RWPE2 (cell line): ENCODE data around the gene BTG2.

ENCODE experiments used
- ATAC-seq: fragments of 200-7000 bp; cut with Tn5 transposase; 3 replicates; pipeline ENCODE4 v1.9.1; 2021; ENCODE audit warnings: low read depth
- DNase-seq: peaks from one replicate; pipeline ENCODE4 v3.0.0-alpha.2; 2020; ENCODE audit warnings: low spot score
- H3K27ac ChIP-seq: fragments of 450-650 bp; 2 replicates; pipeline ENCODE4 v1.5.1; 2017; ENCODE audit warnings: mild to moderate bottlenecking; ENCODE audit not compliant: poor library complexity, severe bottlenecking
- H3K27me3 ChIP-seq: fragments of 250-450 bp; sonication (Bioruptor Pico); 2 replicates; pipeline ENCODE4 v1.5.1; 2021; ENCODE audit warnings: mild to moderate bottlenecking, moderate library complexity; ENCODE audit not compliant: insufficient read depth, poor library complexity, severe bottlenecking
- H3K36me3 ChIP-seq: fragments of 250-450 bp; sonication (Bioruptor Pico); 2 replicates; pipeline ENCODE4 v1.5.1; 2020; ENCODE audit warnings: low read depth, mild to moderate bottlenecking, moderate library complexity
- H3K4me1 ChIP-seq: fragments of 250-450 bp; sonication (Bioruptor Pico); 2 replicates; pipeline ENCODE4 v1.5.1; 2021; ENCODE audit warnings: mild to moderate bottlenecking, moderate library complexity; ENCODE audit not compliant: insufficient read depth, poor library complexity, severe bottlenecking
- H3K4me3 ChIP-seq: fragments of 250-450 bp; sonication (Bioruptor Pico); 2 replicates; pipeline ENCODE4 v1.5.1; 2021; ENCODE audit warnings: mild to moderate bottlenecking, moderate library complexity; ENCODE audit not compliant: severe bottlenecking
- H3K9me3 ChIP-seq: fragments of 250-450 bp; sonication (Bioruptor Pico); 2 replicates; pipeline ENCODE4 v1.5.1; 2021; ENCODE audit warnings: mild to moderate bottlenecking, moderate library complexity; ENCODE audit not compliant: severe bottlenecking
- TF ChIP-seq, protein P1 (sequence below): fragments of 450-650 bp; IDR thresholded peaks from one replicate; pipeline ENCODE4 v1.5.1; 2017; ENCODE audit warnings: mild to moderate bottlenecking, moderate library complexity; ENCODE audit not compliant: poor library complexity, severe bottlenecking

Gene BTG2

DNA sequence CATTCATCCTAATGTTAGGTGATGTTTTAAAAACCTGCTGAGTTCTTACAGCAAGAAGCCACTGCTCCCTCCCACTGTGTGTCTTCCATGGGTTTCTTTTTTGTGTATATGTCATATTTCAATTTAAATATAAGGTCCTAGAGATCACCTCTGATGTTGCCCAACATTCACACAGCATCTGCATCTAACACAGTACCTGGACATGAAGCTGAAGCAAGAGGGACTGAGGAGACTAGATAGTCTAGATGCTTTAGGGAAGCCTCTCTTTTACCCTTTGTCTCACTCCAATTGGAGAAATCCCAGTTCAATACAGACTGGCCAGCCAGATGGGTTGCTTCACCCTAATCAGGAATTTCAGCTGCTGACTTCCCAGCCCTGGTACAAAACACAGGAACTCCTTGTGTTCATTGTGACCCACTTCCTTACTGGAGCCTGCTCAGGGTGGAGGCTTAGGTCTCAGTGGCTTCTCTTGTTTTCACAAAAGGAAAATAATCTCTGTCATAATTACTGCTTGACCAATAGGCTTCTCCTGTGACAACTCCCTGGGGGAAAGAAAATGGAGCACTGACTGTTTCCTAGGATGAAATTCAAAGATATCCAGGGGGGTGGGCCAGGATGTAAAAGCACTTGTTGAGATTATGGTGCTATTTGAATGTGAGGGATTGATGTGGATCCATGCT is 17.3 kb downstream of the BTG2 start:
- Histone ChIP-seq H3K4me1 (peaks cover 5% of the 10 kb centered on the region), H3K27me3 (no peaks in the 10 kb centered on the region), H3K4me3 (no peak overlapping the region), H3K9me3 (no peaks in the 10 kb centered on the region), H3K36me3 (no peaks in the 10 kb centered on the region), H3K27ac (no peak overlapping the region)
- TF ChIP-seq, protein P1, sequence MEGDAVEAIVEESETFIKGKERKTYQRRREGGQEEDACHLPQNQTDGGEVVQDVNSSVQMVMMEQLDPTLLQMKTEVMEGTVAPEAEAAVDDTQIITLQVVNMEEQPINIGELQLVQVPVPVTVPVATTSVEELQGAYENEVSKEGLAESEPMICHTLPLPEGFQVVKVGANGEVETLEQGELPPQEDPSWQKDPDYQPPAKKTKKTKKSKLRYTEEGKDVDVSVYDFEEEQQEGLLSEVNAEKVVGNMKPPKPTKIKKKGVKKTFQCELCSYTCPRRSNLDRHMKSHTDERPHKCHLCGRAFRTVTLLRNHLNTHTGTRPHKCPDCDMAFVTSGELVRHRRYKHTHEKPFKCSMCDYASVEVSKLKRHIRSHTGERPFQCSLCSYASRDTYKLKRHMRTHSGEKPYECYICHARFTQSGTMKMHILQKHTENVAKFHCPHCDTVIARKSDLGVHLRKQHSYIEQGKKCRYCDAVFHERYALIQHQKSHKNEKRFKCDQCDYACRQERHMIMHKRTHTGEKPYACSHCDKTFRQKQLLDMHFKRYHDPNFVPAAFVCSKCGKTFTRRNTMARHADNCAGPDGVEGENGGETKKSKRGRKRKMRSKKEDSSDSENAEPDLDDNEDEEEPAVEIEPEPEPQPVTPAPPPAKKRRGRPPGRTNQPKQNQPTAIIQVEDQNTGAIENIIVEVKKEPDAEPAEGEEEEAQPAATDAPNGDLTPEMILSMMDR, result no peak
- ATAC-seq (no peak), DNase-seq (no peak)

DNA sequence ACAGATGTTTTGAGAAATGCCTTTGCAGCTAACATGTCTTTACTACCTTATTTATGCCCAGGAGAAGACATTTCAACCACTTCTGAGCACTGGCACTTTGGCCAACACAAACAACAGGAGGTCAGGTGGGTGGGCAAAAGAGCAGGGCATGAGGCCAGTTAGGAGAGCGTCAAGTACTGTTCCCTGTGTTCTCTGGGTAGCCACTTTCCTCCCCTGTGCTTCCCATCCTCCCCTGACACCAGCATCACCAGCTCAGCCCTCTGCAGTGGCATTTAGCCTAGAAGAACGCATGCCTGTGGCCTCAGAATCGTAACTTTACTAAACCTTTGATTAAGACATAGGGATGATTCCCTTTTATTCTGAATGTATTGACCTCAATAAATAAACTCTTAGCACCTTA is 18.3 kb downstream of the BTG2 start:
- TF ChIP-seq, protein P1, result no peak
- DNase-seq, result no peak
- no peak overlapping the region for H3K4me3 ChIP-seq
- peaks cover 5% of the 10 kb centered on the region for H3K4me1 ChIP-seq
- no peaks in the 10 kb centered on the region for H3K36me3 ChIP-seq
- H3K9me3 ChIP-seq, result no peaks in the 10 kb centered on the region
- H3K27me3 ChIP-seq, result no peaks in the 10 kb centered on the region
- no peak for ATAC-seq
- H3K27ac ChIP-seq, result no peak overlapping the region

DNA sequence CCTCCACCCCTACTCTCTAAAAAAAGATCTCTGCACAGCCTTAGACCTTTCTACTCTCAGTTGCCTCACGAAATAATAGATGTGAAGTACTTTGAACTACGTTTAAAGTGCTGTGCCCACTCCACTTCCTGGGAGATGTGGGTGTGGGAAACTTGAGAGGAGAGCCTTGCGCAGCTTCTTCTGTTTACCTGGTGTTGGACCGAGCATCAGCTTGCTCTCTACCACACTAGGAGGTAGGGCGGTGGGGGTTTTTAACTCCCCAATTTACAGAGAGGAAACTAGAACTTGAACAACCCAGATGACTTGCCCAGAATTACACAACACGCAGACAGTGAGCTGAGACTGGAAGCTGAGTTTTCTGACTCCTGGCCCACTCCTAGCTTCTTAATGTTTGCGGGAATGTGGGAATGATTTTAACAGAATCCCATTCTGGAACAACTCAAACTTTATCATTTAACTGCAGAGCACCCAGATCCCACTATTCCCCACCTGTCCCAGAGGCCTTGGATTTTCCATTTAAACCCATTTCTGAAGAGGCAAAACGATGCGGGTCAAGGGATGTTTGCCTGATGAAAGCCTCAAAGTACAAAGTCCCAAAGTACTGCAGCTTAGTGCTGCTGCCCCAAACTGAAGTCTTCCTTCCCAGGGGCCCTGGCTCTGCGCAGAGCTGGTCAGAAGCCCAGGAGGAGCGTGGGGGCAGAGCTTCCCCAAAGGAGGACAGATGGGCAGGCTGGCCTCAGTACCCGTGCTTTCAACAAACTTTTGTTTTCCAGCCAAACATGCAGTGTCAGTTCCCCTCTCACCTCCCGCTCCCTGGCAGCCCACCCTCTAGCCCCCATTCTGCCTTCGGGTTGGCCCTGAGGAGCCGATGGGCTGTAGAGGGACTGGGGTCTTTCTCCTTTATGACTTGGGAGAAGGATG is 19.0 kb downstream of the BTG2 start:
- no peak overlapping the region for H3K4me3 ChIP-seq
- DNase-seq (no peak), ATAC-seq (no peak)
- H3K4me1 ChIP-seq, result peaks cover 5% of the 10 kb centered on the region
- no peaks in the 10 kb centered on the region for H3K9me3 ChIP-seq
- no peaks in the 10 kb centered on the region for H3K27me3 ChIP-seq
- TF ChIP-seq, protein P1, result no peak
- H3K36me3 ChIP-seq, result no peaks in the 10 kb centered on the region
- H3K27ac ChIP-seq, result no peak overlapping the region

DNA sequence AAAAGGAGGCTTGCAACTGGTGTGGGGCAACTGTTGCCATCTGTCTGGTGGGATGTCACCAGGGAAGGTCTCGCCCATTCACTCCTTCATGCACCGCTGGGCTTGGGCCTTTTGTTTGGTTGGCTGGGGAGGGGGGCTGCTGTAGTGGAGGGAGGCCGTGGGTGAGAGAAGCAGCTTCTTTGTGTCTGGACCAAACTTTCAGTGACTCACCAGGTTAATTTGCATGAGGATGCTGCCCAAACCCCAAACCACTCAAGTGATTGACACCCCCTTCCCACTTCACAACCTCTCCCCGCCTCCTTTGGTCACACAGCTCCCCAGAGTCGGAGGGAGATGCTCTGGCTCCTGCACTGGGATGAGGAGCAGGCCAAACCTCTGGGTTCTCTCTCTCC is 19.7 kb downstream of the BTG2 start:
- Histone ChIP-seq H3K27ac (no peak overlapping the region), H3K36me3 (no peaks in the 10 kb centered on the region), H3K4me1 (peaks cover 5% of the 10 kb centered on the region), H3K9me3 (no peaks in the 10 kb centered on the region), H3K4me3 (no peak overlapping the region), H3K27me3 (no peaks in the 10 kb centered on the region)
- DNase-seq (no peak), ATAC-seq (no peak)
- TF ChIP-seq, protein P1, result no peak
